IMR-90 (cell line): ENCODE measurements around the gene DNAJC7.
A peak's percentile ranks its signal among the peaks of the same experiment; 100 is the strongest.

Experiments
- CEBPB ChIP-seq: IDR thresholded peaks from 2 replicates; pipeline ENCODE4 v1.6.1; 2012; ENCODE audit warnings: low read depth, low read length, improper control_type of control experiment
- FOS ChIP-seq: fragments of 150-350 bp; IDR thresholded peaks from 2 replicates; pipeline ENCODE4 v1.6.1; 2016; ENCODE audit warnings: low read depth, low read length
- MAFK ChIP-seq: IDR thresholded peaks from 2 replicates; pipeline ENCODE4 v1.6.1; 2012; ENCODE audit warnings: low read depth, low read length, improper control_type of control experiment
- POLR2A ChIP-seq: IDR thresholded peaks from 2 replicates; pipeline ENCODE4 v1.6.1; 2012; ENCODE audit warnings: mild to moderate bottlenecking, low read depth, low read length
- TF ChIP-seq, protein P1 (sequence below): conservative IDR thresholded peaks from 2 replicates; pipeline ENCODE4 v1.5.1; 2012; ENCODE audit warnings: mild to moderate bottlenecking, low read depth, low read length, improper control_type of control experiment
- TF ChIP-seq, protein P2 (sequence below): fragments of 150-350 bp; IDR thresholded peaks from 2 replicates; pipeline ENCODE4 v1.6.1; 2017; ENCODE audit warnings: mild to moderate bottlenecking, antibody characterized with exemption, low read length, low read depth
- TF ChIP-seq, protein P3 (sequence below): fragments of 150-350 bp; IDR thresholded peaks from 2 replicates; pipeline ENCODE4 v1.6.1; 2016; ENCODE audit warnings: low read depth, mild to moderate bottlenecking, low read length, moderate library complexity, borderline replicate concordance

DNA sequence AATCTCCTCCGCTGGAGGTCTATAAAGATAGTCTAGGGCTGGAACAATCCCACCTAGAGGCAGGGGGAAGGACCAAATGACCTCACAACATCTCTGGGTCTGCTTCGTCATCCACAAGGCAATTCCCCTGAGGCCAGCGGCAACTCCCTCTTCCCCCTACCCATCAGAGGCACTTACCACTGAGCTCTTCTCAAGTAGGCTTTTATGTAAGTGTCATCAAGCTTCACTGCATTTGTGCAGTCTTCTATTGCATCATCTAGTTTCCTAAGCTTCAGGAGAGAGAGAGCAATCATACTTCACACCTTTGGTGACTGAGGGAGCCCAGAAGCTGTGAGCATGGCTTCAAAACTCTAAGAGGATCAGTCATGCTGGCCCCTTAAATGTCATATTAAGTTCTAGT lies 29.6 kb downstream of the DNAJC7 start:
- TF ChIP-seq, protein P1, sequence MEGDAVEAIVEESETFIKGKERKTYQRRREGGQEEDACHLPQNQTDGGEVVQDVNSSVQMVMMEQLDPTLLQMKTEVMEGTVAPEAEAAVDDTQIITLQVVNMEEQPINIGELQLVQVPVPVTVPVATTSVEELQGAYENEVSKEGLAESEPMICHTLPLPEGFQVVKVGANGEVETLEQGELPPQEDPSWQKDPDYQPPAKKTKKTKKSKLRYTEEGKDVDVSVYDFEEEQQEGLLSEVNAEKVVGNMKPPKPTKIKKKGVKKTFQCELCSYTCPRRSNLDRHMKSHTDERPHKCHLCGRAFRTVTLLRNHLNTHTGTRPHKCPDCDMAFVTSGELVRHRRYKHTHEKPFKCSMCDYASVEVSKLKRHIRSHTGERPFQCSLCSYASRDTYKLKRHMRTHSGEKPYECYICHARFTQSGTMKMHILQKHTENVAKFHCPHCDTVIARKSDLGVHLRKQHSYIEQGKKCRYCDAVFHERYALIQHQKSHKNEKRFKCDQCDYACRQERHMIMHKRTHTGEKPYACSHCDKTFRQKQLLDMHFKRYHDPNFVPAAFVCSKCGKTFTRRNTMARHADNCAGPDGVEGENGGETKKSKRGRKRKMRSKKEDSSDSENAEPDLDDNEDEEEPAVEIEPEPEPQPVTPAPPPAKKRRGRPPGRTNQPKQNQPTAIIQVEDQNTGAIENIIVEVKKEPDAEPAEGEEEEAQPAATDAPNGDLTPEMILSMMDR: no peak
- peak; percentile 49; the same call in 1 of the 2 replicates for TF ChIP-seq CEBPB
- TF ChIP-seq, protein P2, sequence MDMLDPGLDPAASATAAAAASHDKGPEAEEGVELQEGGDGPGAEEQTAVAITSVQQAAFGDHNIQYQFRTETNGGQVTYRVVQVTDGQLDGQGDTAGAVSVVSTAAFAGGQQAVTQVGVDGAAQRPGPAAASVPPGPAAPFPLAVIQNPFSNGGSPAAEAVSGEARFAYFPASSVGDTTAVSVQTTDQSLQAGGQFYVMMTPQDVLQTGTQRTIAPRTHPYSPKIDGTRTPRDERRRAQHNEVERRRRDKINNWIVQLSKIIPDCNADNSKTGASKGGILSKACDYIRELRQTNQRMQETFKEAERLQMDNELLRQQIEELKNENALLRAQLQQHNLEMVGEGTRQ: no peak
- TF ChIP-seq POLR2A: no peak
- TF ChIP-seq MAFK: no peak
- TF ChIP-seq, protein P3, sequence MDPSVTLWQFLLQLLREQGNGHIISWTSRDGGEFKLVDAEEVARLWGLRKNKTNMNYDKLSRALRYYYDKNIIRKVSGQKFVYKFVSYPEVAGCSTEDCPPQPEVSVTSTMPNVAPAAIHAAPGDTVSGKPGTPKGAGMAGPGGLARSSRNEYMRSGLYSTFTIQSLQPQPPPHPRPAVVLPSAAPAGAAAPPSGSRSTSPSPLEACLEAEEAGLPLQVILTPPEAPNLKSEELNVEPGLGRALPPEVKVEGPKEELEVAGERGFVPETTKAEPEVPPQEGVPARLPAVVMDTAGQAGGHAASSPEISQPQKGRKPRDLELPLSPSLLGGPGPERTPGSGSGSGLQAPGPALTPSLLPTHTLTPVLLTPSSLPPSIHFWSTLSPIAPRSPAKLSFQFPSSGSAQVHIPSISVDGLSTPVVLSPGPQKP: no peak
- no peak for TF ChIP-seq FOS
